ENCODE results near the gene EWSR1.

Gene EWSR1

GRCh38 chr22:29313126-29313575, 45.1 kb downstream of the EWSR1 start:
- in situ Hi-C loops (cut with HindIII; ENCODE audit: low pct_ligation_motif_present, low sequenced_read_pairs): no loop called here
- H3K4me3 ChIP-seq (ENCODE audit: low read depth, low read length): no peak overlapping the region
- H3K27ac ChIP-seq: no peak overlapping the region
- H3K36me3 ChIP-seq (replicated peaks): peaks cover 5% of the 10 kb centered on the region
- peak; percentile 69 for TF ChIP-seq CTCF (IDR thresholded peaks at IDR 0.05; ENCODE audit: low read depth, low read length, missing control alignments)
- H3K27me3 ChIP-seq (replicated peaks): peaks cover 30% of the 10 kb centered on the region
- no peak for DNase-seq

- in situ Hi-C loops (cut with HindIII; ENCODE audit: low pct_ligation_motif_present, low sequenced_read_pairs): no loop called here
- no peak for DNase-seq
- Histone ChIP-seq H3K27ac (no peak overlapping the region), H3K27me3 (replicated peaks) (peaks cover 30% of the 10 kb centered on the region), H3K4me3 (ENCODE audit: low read depth, low read length) (no peak overlapping the region), H3K36me3 (replicated peaks) (peaks cover 5% of the 10 kb centered on the region)
- TF ChIP-seq CTCF (IDR thresholded peaks at IDR 0.05; ENCODE audit: low read depth, low read length, missing control alignments): no peak
These were observed 45.8 kb downstream of the EWSR1 start for GRCh38 chr22:29313576-29314466.

- DNase-seq: no peak
- Histone ChIP-seq H3K27me3 (replicated peaks) (peaks cover 30% of the 10 kb centered on the region), H3K4me3 (ENCODE audit: low read depth, low read length) (no peak overlapping the region), H3K36me3 (replicated peaks) (peaks cover 3% of the 10 kb centered on the region), H3K27ac (no peak overlapping the region)
- no peak for TF ChIP-seq CTCF (IDR thresholded peaks at IDR 0.05; ENCODE audit: low read depth, low read length, missing control alignments)
- in situ Hi-C loops (cut with HindIII; ENCODE audit: low pct_ligation_motif_present, low sequenced_read_pairs): no loop called here
These were observed 46.6 kb downstream of the EWSR1 start for GRCh38 chr22:29314537-29315285.

GRCh38 chr22:29315286-29316140, 47.4 kb downstream of the EWSR1 start, which contains the start of gene RASL10A:
Gene RASL10A, minus strand, starts transcription at chr22:29315697. Its CDS starts 451 bp downstream, at chr22:29315246.
- Histone ChIP-seq H3K4me3 (ENCODE audit: low read depth, low read length) (no peak within 1 kb of the TSS), H3K27ac (no peak within 1 kb of the TSS), H3K27me3 (replicated peaks) (peaks cover 30% of the 10 kb centered on the region), H3K36me3 (replicated peaks) (peaks cover 3% of the 10 kb centered on the region)
- no peak for TF ChIP-seq CTCF (IDR thresholded peaks at IDR 0.05; ENCODE audit: low read depth, low read length, missing control alignments)
- in situ Hi-C loops (cut with HindIII; ENCODE audit: low pct_ligation_motif_present, low sequenced_read_pairs): no loop called here
- no peak for DNase-seq

GRCh38 chr22:29316141-29316828, 48.2 kb downstream of the EWSR1 start:
- H3K27me3 ChIP-seq (replicated peaks): peaks cover 30% of the 10 kb centered on the region
- in situ Hi-C loops (cut with HindIII; ENCODE audit: low pct_ligation_motif_present, low sequenced_read_pairs): no loop called here
- no peak overlapping the region for H3K27ac ChIP-seq
- peaks cover 3% of the 10 kb centered on the region for H3K36me3 ChIP-seq (replicated peaks)
- DNase-seq: no peak
- no peak overlapping the region for H3K4me3 ChIP-seq (ENCODE audit: low read depth, low read length)
- no peak for TF ChIP-seq CTCF (IDR thresholded peaks at IDR 0.05; ENCODE audit: low read depth, low read length, missing control alignments)

All from brain microvascular endothelial cell (primary cell).